ENCODE results near the gene MBD1.

- no peak for TF ChIP-seq FOXM1 (IDR thresholded peaks at IDR 0.05; ENCODE audit: low read depth, low read length)
- no peak for TF ChIP-seq POLR2A (IDR thresholded peaks at IDR 0.05; ENCODE audit: low read depth, low read length)
- TF ChIP-seq GABPA (IDR thresholded peaks at IDR 0.05; ENCODE audit: low read depth) = no peak
- TF ChIP-seq ATF2 (IDR thresholded peaks at IDR 0.05; ENCODE audit: low read length) = no peak
- TF ChIP-seq, protein P1, sequence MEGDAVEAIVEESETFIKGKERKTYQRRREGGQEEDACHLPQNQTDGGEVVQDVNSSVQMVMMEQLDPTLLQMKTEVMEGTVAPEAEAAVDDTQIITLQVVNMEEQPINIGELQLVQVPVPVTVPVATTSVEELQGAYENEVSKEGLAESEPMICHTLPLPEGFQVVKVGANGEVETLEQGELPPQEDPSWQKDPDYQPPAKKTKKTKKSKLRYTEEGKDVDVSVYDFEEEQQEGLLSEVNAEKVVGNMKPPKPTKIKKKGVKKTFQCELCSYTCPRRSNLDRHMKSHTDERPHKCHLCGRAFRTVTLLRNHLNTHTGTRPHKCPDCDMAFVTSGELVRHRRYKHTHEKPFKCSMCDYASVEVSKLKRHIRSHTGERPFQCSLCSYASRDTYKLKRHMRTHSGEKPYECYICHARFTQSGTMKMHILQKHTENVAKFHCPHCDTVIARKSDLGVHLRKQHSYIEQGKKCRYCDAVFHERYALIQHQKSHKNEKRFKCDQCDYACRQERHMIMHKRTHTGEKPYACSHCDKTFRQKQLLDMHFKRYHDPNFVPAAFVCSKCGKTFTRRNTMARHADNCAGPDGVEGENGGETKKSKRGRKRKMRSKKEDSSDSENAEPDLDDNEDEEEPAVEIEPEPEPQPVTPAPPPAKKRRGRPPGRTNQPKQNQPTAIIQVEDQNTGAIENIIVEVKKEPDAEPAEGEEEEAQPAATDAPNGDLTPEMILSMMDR (IDR thresholded peaks at IDR 0.05 in 2 of 3, conservative IDR thresholded peaks at IDR 0.05 in 1 of 3; ENCODE audit: control insufficient read depth in 2 of 3, extremely low read depth in 1 of 3, insufficient read depth in 1 of 3, low read depth in 3 of 3, low read length in 3 of 3) = no peak
Observed at GRCh38 chr18:50277942-50278341, 3.4 kb downstream of the MBD1 start.

Data from GM12878 (cell line).